GM12878 (cell line): Measurements from ENCODE around the gene MYO9B. TPM values are rescaled to one million over a fixed set of nuclear protein-coding genes. Genes with fewer than 3 reads are reported as not detected.

Experiments
- BCL11A ChIP-seq: IDR thresholded peaks from 2 replicates; pipeline ENCODE4 v1.6.1; 2011; ENCODE audit warnings: low read depth, low read length
- BHLHE40 ChIP-seq, 2 experiments: fragments of 450-650 bp in 1 of 2; IDR thresholded peaks; 2 replicates each; pipeline ENCODE4 v1.6.1; 2011 to 2017; ENCODE audit warnings: low read depth in 2 of 2, borderline replicate concordance in 1 of 2, improper control_type of control experiment in 1 of 2, low read length in 1 of 2, mild to moderate bottlenecking in 1 of 2
- BMI1 ChIP-seq: fragments of 450-650 bp; IDR thresholded peaks from 2 replicates; pipeline ENCODE4 v1.6.1; 2016; ENCODE audit warnings: mild to moderate bottlenecking, moderate library complexity, borderline replicate concordance
- CHD2 ChIP-seq: IDR thresholded peaks from 2 replicates; pipeline ENCODE4 v1.6.1; 2011; ENCODE audit warnings: low read depth, low read length, improper control_type of control experiment, borderline replicate concordance
- ETV6 ChIP-seq, 2 experiments: fragments of 450-650 bp in 1 of 2; IDR thresholded peaks in 1 of 2; conservative IDR thresholded peaks in 1 of 2; 2 replicates each; pipeline ENCODE4 v1.6.1; 2014; ENCODE audit warnings: antibody characterized with exemption in 1 of 2, borderline replicate concordance in 1 of 2, low read depth in 1 of 2, mild to moderate bottlenecking in 1 of 2, moderate library complexity in 1 of 2
- GATAD2B ChIP-seq: fragments of 450-650 bp; conservative IDR thresholded peaks from 2 replicates; pipeline ENCODE4 v1.6.1; 2017; ENCODE audit warnings: low read depth, mild to moderate bottlenecking, moderate library complexity
- IRF4 ChIP-seq: IDR thresholded peaks from 2 replicates; pipeline ENCODE4 v1.6.1; 2011; ENCODE audit warnings: low read depth, low read length
- KAT2A ChIP-seq: conservative IDR thresholded peaks from 2 replicates; pipeline ENCODE4 v1.6.1; 2011; ENCODE audit warnings: low read depth, low read length; ENCODE audit not compliant: control insufficient read depth
- KLF5 ChIP-seq: fragments of 450-650 bp; IDR thresholded peaks from 2 replicates; pipeline ENCODE4 v1.6.1; 2014; ENCODE audit warnings: mild to moderate bottlenecking; ENCODE audit not compliant: partially characterized antibody
- MEF2A ChIP-seq: IDR thresholded peaks from 2 replicates; pipeline ENCODE4 v1.6.1; 2011; ENCODE audit warnings: low read depth, mild to moderate bottlenecking, low read length, moderate library complexity; ENCODE audit not compliant: insufficient read depth
- MYC ChIP-seq: IDR thresholded peaks from 2 replicates; pipeline ENCODE4 v1.6.1; 2011; ENCODE audit warnings: mild to moderate bottlenecking, low read length, moderate library complexity, inconsistent platforms; ENCODE audit not compliant: insufficient read depth, insufficient replicate concordance, insufficient read length, severe bottlenecking
- PAX5 ChIP-seq: IDR thresholded peaks from 2 replicates; pipeline ENCODE4 v1.6.1; 2011; ENCODE audit warnings: low read depth, low read length, borderline replicate concordance
- SIX5 ChIP-seq: IDR thresholded peaks from 2 replicates; pipeline ENCODE4 v1.6.1; 2011; ENCODE audit warnings: mild to moderate bottlenecking, low read depth, low read length, moderate library complexity; ENCODE audit not compliant: severe bottlenecking
- SMAD1 ChIP-seq: fragments of 450-650 bp; IDR thresholded peaks from 2 replicates; pipeline ENCODE4 v1.6.1; 2018; ENCODE audit warnings: mild to moderate bottlenecking, low read depth; ENCODE audit not compliant: partially characterized antibody
- SMC3 ChIP-seq: IDR thresholded peaks from 2 replicates; pipeline ENCODE4 v1.6.1; 2011; ENCODE audit warnings: low read length, improper control_type of control experiment, borderline replicate concordance
- SREBF2 ChIP-seq: IDR thresholded peaks from 2 replicates; pipeline ENCODE4 v1.6.1; 2012; ENCODE audit warnings: mild to moderate bottlenecking, low read length
- TCF7 ChIP-seq: IDR thresholded peaks from 2 replicates; pipeline ENCODE4 v1.6.1; 2014; ENCODE audit warnings: antibody characterized with exemption, borderline replicate concordance
- ZBED1 ChIP-seq: IDR thresholded peaks from 2 replicates; pipeline ENCODE4 v1.6.1; 2016; ENCODE audit warnings: borderline replicate concordance
- ZZZ3 ChIP-seq: IDR thresholded peaks from 2 replicates; pipeline ENCODE4 v1.6.1; 2011; ENCODE audit warnings: low read depth; ENCODE audit not compliant: control insufficient read depth, insufficient read length
- polyA plus RNA-seq, 11 experiments: library from polyadenylated mRNA; depleted of rRNA in 4 of 11; unstranded in 6 of 11; stranded (reverse) in 5 of 11; fragments of >200 nt; fragmentation: Nextera tagmentation in 4 of 11; fragmentation: Illumina TruSeq in 1 of 11; extraction: Ambion mirVana in 4 of 11; extraction: Trizol in 1 of 11; gene quantifications; 1 replicate in 1 of 11; 2 replicates in 10 of 11; pipeline versions ENCODE4 v1.2.1 to v1.2.3, GENCODE V29; 2011 to 2016; ENCODE audit warnings: inconsistent platforms in 2 of 11, missing spikeins in 2 of 11, low read depth in 1 of 11
- total RNA-seq, 4 experiments: library from RNA; depleted of rRNA in 3 of 4; stranded (reverse); fragments of >200 nt in 3 of 4; fragmentation: Illumina TruSeq in 1 of 4; extraction: Trizol in 1 of 4; gene quantifications; 2 replicates each; pipeline versions ENCODE4 v1.2.1 to v1.2.3, GENCODE V29; 2013 to 2021
- TF ChIP-seq, protein P1 (sequence below): fragments of 450-650 bp; formaldehyde crosslinking; IDR thresholded peaks from 2 replicates; pipeline ENCODE4 v1.5.0; 2022; ENCODE audit warnings: mild to moderate bottlenecking, missing genetic modification characterization
- TF ChIP-seq, protein P2 (sequence below): fragments of 450-650 bp; IDR thresholded peaks from 2 replicates; pipeline ENCODE4 v1.6.1; 2017; ENCODE audit warnings: low read depth, mild to moderate bottlenecking, moderate library complexity
- TF ChIP-seq, protein P3 (sequence below): fragments of 450-650 bp; IDR thresholded peaks from 2 replicates; pipeline ENCODE4 v1.6.1; 2016; ENCODE audit warnings: mild to moderate bottlenecking, moderate library complexity, borderline replicate concordance

Gene MYO9B
- total and polyA plus RNA-seq, 10 of the 15 experiments (the other 5 are each of a cell fraction or from before 2014, with no cell fraction given): 5.4 to 165 (median 45.8) TPM

DNA sequence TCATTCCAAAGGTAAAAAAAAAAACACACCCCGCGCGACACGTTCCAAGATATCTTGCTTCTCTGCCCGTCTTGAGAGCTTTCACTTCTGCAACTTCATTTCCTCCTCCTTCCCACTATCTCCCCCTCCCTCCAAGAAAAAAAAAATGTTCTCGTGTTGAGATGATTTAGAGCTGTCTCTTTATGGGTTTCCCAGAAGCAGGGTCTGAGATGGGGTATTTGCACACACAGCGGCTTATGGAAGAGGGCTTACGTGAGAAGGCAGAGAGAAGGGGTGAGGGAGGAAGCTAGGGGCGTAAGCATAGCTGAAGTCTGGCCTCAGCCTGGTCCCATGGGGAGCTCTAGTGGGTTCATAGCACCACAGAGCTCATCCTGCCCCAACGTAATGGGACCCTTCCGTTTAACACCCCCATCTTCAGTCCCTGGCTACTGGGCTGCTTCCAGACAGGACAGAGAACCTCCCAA, 108.3 kb downstream of the MYO9B start (continued):
- TF ChIP-seq MYC (no peak), PAX5 (peak; percentile 51; the same call in 1 of the 2 replicates), SMAD1 (no peak), BMI1 (no peak), MEF2A (no peak), GATAD2B (no peak), SIX5 (no peak), CHD2 (no peak), ZBED1 (no peak), TCF7 (no peak), SREBF2 (no peak), BCL11A (no peak), SMC3 (no peak), KLF5 (no peak), BHLHE40 (IDR thresholded peaks at IDR 0.05; ENCODE audit: borderline replicate concordance in 1 of 2, low read depth in 2 of 2, low read length in 1 of 2) (peak in 1 of 2 experiments; percentile 8; a peak in 1 of 4 replicates), ETV6 (conservative IDR thresholded peaks at IDR 0.05 in 1 of 2, IDR thresholded peaks at IDR 0.05 in 1 of 2; ENCODE audit: borderline replicate concordance in 1 of 2, low read depth in 1 of 2) (peak in 1 of 2 experiments; percentile 43; a peak in 1 of 4 replicates), ZZZ3 (no peak), KAT2A (no peak), IRF4 (no peak)
- TF ChIP-seq, protein P1, sequence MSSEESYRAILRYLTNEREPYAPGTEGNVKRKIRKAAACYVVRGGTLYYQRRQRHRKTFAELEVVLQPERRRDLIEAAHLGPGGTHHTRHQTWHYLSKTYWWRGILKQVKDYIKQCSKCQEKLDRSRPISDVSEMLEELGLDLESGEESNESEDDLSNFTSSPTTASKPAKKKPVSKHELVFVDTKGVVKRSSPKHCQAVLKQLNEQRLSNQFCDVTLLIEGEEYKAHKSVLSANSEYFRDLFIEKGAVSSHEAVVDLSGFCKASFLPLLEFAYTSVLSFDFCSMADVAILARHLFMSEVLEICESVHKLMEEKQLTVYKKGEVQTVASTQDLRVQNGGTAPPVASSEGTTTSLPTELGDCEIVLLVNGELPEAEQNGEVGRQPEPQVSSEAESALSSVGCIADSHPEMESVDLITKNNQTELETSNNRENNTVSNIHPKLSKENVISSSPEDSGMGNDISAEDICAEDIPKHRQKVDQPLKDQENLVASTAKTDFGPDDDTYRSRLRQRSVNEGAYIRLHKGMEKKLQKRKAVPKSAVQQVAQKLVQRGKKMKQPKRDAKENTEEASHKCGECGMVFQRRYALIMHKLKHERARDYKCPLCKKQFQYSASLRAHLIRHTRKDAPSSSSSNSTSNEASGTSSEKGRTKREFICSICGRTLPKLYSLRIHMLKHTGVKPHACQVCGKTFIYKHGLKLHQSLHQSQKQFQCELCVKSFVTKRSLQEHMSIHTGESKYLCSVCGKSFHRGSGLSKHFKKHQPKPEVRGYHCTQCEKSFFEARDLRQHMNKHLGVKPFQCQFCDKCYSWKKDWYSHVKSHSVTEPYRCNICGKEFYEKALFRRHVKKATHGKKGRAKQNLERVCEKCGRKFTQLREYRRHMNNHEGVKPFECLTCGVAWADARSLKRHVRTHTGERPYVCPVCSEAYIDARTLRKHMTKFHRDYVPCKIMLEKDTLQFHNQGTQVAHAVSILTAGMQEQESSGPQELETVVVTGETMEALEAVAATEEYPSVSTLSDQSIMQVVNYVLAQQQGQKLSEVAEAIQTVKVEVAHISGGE (CRISPR knock-in tag): no peak
- TF ChIP-seq, protein P2, sequence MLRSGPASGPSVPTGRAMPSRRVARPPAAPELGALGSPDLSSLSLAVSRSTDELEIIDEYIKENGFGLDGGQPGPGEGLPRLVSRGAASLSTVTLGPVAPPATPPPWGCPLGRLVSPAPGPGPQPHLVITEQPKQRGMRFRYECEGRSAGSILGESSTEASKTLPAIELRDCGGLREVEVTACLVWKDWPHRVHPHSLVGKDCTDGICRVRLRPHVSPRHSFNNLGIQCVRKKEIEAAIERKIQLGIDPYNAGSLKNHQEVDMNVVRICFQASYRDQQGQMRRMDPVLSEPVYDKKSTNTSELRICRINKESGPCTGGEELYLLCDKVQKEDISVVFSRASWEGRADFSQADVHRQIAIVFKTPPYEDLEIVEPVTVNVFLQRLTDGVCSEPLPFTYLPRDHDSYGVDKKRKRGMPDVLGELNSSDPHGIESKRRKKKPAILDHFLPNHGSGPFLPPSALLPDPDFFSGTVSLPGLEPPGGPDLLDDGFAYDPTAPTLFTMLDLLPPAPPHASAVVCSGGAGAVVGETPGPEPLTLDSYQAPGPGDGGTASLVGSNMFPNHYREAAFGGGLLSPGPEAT: peak; percentile 32; the same call in 1 of the 2 replicates
- TF ChIP-seq, protein P3, sequence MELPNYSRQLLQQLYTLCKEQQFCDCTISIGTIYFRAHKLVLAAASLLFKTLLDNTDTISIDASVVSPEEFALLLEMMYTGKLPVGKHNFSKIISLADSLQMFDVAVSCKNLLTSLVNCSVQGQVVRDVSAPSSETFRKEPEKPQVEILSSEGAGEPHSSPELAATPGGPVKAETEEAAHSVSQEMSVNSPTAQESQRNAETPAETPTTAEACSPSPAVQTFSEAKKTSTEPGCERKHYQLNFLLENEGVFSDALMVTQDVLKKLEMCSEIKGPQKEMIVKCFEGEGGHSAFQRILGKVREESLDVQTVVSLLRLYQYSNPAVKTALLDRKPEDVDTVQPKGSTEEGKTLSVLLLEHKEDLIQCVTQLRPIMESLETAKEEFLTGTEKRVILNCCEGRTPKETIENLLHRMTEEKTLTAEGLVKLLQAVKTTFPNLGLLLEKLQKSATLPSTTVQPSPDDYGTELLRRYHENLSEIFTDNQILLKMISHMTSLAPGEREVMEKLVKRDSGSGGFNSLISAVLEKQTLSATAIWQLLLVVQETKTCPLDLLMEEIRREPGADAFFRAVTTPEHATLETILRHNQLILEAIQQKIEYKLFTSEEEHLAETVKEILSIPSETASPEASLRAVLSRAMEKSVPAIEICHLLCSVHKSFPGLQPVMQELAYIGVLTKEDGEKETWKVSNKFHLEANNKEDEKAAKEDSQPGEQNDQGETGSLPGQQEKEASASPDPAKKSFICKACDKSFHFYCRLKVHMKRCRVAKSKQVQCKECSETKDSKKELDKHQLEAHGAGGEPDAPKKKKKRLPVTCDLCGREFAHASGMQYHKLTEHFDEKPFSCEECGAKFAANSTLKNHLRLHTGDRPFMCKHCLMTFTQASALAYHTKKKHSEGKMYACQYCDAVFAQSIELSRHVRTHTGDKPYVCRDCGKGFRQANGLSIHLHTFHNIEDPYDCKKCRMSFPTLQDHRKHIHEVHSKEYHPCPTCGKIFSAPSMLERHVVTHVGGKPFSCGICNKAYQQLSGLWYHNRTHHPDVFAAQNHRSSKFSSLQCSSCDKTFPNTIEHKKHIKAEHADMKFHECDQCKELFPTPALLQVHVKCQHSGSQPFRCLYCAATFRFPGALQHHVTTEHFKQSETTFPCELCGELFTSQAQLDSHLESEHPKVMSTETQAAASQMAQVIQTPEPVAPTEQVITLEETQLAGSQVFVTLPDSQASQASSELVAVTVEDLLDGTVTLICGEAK: no peak
